IMR-90 (cell line): Measurements from ENCODE around the gene L3HYPDH. TPM values are rescaled to one million over a fixed set of nuclear protein-coding genes. Genes with fewer than 3 reads are reported as not detected.

Source experiments
- ATAC-seq: fragments of 200-7000 bp; cut with Tn5 transposase; 2 replicates; pipeline ENCODE4 v1.9.1; 2020; ENCODE audit warnings: low read depth, mild to moderate bottlenecking, moderate library complexity
- BruUV-seq: library from RNA; stranded (reverse); fragments of 400-500 nt; replicated peaks from 2 replicates; lab custom pipeline; 2021; lab: Mats Ljungman, UMichigan
- CTCF ChIA-PET: fragments of 300-600 bp; formaldehyde crosslinking; extraction: SDS; loops from one replicate; lab custom pipeline; 2021; ENCODE audit warnings: antibody characterized with exemption; lab: Yijun Ruan, JAX
- POLR2A ChIA-PET: fragments of 300-600 bp; sonication (Branson Sonifier 250); formaldehyde crosslinking; loops from one replicate; lab custom pipeline; 2022; ENCODE audit warnings: antibody characterized with exemption; ENCODE audit not compliant: unreplicated experiment; lab: Charles Lee
- DNase-seq: peaks from one replicate; pipeline ENCODE4 v3.0.0; 2013
- H2AFZ ChIP-seq: replicated peaks from 2 replicates; pipeline ENCODE3; 2013; ENCODE audit warnings: low read length, mild to moderate bottlenecking; ENCODE audit not compliant: poor library complexity
- H2AK5ac ChIP-seq: 2 replicates; pipeline ENCODE4 v1.6.1; 2013; ENCODE audit warnings: low read depth, low read length, inconsistent platforms
- H2AK9ac ChIP-seq: replicated peaks from 2 replicates; pipeline ENCODE3; 2013; ENCODE audit warnings: mild to moderate bottlenecking, low read depth, low read length, moderate library complexity; ENCODE audit not compliant: poor library complexity
- H2BK120ac ChIP-seq: 2 replicates; pipeline ENCODE4 v1.6.1; 2013; ENCODE audit warnings: low read depth, low read length, inconsistent platforms
- H2BK15ac ChIP-seq: 3 replicates; pipeline ENCODE4 v1.6.1; 2013; ENCODE audit warnings: low read depth, low read length, inconsistent platforms
- H2BK20ac ChIP-seq: 2 replicates; pipeline ENCODE4 v1.6.1; 2013; ENCODE audit warnings: low read depth, mild to moderate bottlenecking, inconsistent platforms, low read length, moderate library complexity
- H2BK5ac ChIP-seq: 2 replicates; pipeline ENCODE4 v1.6.1; 2013; ENCODE audit warnings: mild to moderate bottlenecking, low read depth, low read length, inconsistent platforms; ENCODE audit not compliant: poor library complexity, severe bottlenecking
- H3K14ac ChIP-seq: replicated peaks from 2 replicates; pipeline ENCODE4 v1.6.1; 2013; ENCODE audit warnings: low read depth, low read length, inconsistent platforms
- H3K18ac ChIP-seq: 2 replicates; pipeline ENCODE4 v1.6.1; 2013; ENCODE audit warnings: low read depth, low read length, control low read depth
- H3K23ac ChIP-seq: 2 replicates; pipeline ENCODE4 v1.6.1; 2013; ENCODE audit warnings: low read depth, low read length, inconsistent platforms
- H3K27ac ChIP-seq: 2 replicates; pipeline ENCODE4 v1.5.1; 2013; ENCODE audit warnings: mild to moderate bottlenecking, control low read depth, low read length; ENCODE audit not compliant: insufficient read depth
- H3K27me3 ChIP-seq: 2 replicates; pipeline ENCODE4 v1.6.1; 2013; ENCODE audit warnings: low read length; ENCODE audit not compliant: control insufficient read depth, insufficient read depth
- H3K36me3 ChIP-seq: 2 replicates; pipeline ENCODE4 v1.6.1; 2013; ENCODE audit warnings: low read length, mixed read lengths; ENCODE audit not compliant: control insufficient read depth, insufficient read depth
- H3K4ac ChIP-seq: 2 replicates; pipeline ENCODE4 v1.6.1; 2013; ENCODE audit warnings: low read depth, low read length, inconsistent platforms
- H3K4me1 ChIP-seq: 2 replicates; pipeline ENCODE4 v1.6.1; 2013; ENCODE audit warnings: low read length, mixed read lengths; ENCODE audit not compliant: control insufficient read depth, insufficient read depth
- H3K4me2 ChIP-seq: 2 replicates; pipeline ENCODE4 v1.6.1; 2013; ENCODE audit warnings: low read depth, mild to moderate bottlenecking, control low read depth, low read length, moderate library complexity
- H3K4me3 ChIP-seq: 2 replicates; pipeline ENCODE4 v1.5.1; 2013; ENCODE audit warnings: low read depth, mild to moderate bottlenecking, control low read depth, low read length, moderate library complexity; ENCODE audit not compliant: insufficient read depth
- H3K56ac ChIP-seq: 2 replicates; pipeline ENCODE4 v1.6.1; 2013; ENCODE audit warnings: low read length, inconsistent platforms; ENCODE audit not compliant: insufficient read depth; ENCODE audit errors: extremely low read depth
- H3K79me1 ChIP-seq, 2 experiments: 2 replicates each; pipeline ENCODE4 v1.6.1; 2013; ENCODE audit warnings: low read length in 2 of 2, inconsistent platforms in 1 of 2, low read depth in 1 of 2
- H3K9ac ChIP-seq: 2 replicates; pipeline ENCODE4 v1.6.1; 2013; ENCODE audit warnings: low read depth, low read length, control low read depth
- H3K9me1 ChIP-seq: 2 replicates; pipeline ENCODE4 v1.6.1; 2013; ENCODE audit warnings: low read length, inconsistent platforms; ENCODE audit not compliant: insufficient read depth
- H3K9me3 ChIP-seq: 2 replicates; pipeline ENCODE4 v1.6.1; 2013; ENCODE audit warnings: low read length; ENCODE audit not compliant: control insufficient read depth, insufficient read depth
- H4K20me1 ChIP-seq: 2 replicates; pipeline ENCODE4 v1.6.1; 2013; ENCODE audit warnings: low read length, inconsistent platforms; ENCODE audit not compliant: insufficient read depth
- H4K5ac ChIP-seq: 2 replicates; pipeline ENCODE4 v1.6.1; 2013; ENCODE audit warnings: mild to moderate bottlenecking, low read depth, low read length, control low read depth
- H4K8ac ChIP-seq, 2 experiments: 2 replicates each; pipeline ENCODE4 v1.6.1; 2013; ENCODE audit warnings: low read depth in 2 of 2, low read length in 2 of 2, control low read depth in 1 of 2, inconsistent platforms in 1 of 2
- H4K91ac ChIP-seq: 2 replicates; pipeline ENCODE4 v1.6.1; 2013; ENCODE audit warnings: low read depth, low read length, inconsistent platforms; ENCODE audit not compliant: insufficient read depth
- BHLHE40 ChIP-seq: fragments of 150-350 bp; IDR thresholded peaks from 2 replicates; pipeline ENCODE4 v1.6.1; 2016; ENCODE audit warnings: mild to moderate bottlenecking, low read depth, low read length
- CEBPB ChIP-seq: IDR thresholded peaks from 2 replicates; pipeline ENCODE4 v1.6.1; 2012; ENCODE audit warnings: low read depth, low read length, improper control_type of control experiment
- CHD1 ChIP-seq: IDR thresholded peaks from 2 replicates; pipeline ENCODE4 v1.6.1; 2012; ENCODE audit warnings: low read depth, low read length, improper control_type of control experiment
- FOS ChIP-seq: fragments of 150-350 bp; IDR thresholded peaks from 2 replicates; pipeline ENCODE4 v1.6.1; 2016; ENCODE audit warnings: low read depth, low read length
- MAFK ChIP-seq: IDR thresholded peaks from 2 replicates; pipeline ENCODE4 v1.6.1; 2012; ENCODE audit warnings: low read depth, low read length, improper control_type of control experiment
- MAZ ChIP-seq: IDR thresholded peaks from 2 replicates; pipeline ENCODE4 v1.6.1; 2012; ENCODE audit warnings: low read depth, mild to moderate bottlenecking, low read length, improper control_type of control experiment, moderate library complexity, borderline replicate concordance
- MXI1 ChIP-seq: IDR thresholded peaks from 2 replicates; pipeline ENCODE4 v1.6.1; 2012; ENCODE audit warnings: low read depth, mild to moderate bottlenecking, low read length, moderate library complexity, borderline replicate concordance
- NFE2L2 ChIP-seq: fragments of 150-350 bp; IDR thresholded peaks from 2 replicates; pipeline ENCODE4 v1.6.1; 2016; ENCODE audit warnings: low read depth, mild to moderate bottlenecking, low read length
- POLR2A ChIP-seq: IDR thresholded peaks from 2 replicates; pipeline ENCODE4 v1.6.1; 2012; ENCODE audit warnings: mild to moderate bottlenecking, low read depth, low read length
- RAD21 ChIP-seq: IDR thresholded peaks from 2 replicates; pipeline ENCODE4 v1.6.1; 2012; ENCODE audit warnings: low read length, improper control_type of control experiment
- RCOR1 ChIP-seq: IDR thresholded peaks from 2 replicates; pipeline ENCODE4 v1.6.1; 2012; ENCODE audit warnings: mild to moderate bottlenecking, low read length, improper control_type of control experiment; ENCODE audit not compliant: insufficient replicate concordance
- RFX5 ChIP-seq: IDR thresholded peaks from 2 replicates; pipeline ENCODE4 v1.8.0; 2012; ENCODE audit warnings: low read depth, mild to moderate bottlenecking, low read length, moderate library complexity
- WGBS, 2 experiments: methylation state at CpG; one replicate each; pipeline versions ENCODE4 v1.1.5 to v1.1.7; 2013; ENCODE audit warnings: missing lambda C conversion rate in 2 of 2; ENCODE audit not compliant: insufficient read length in 1 of 2; ENCODE audit errors: extremely low coverage in 2 of 2; 5-methylcytosine and 5-hydroxymethylcytosine counted together
- dilution Hi-C: fragments of 300-500 bp; cut with HindIII; formaldehyde crosslinking; loops from one replicate; pipeline ENCODE4 v1.14.3; 2018; ENCODE audit warnings: low sequenced_read_pairs; ENCODE audit not compliant: unreplicated experiment
- in situ Hi-C: fragments of 300-500 bp; cut with MboI; formaldehyde crosslinking; loops from 3 replicates; pipeline ENCODE4 v1.14.3; 2019; ENCODE audit warnings: low sequenced_read_pairs, inconsistent platforms, mixed read lengths
- intact Hi-C: fragments of 100-400 bp; cut with micrococcal nuclease; formaldehyde crosslinking; loops from 2 replicates; pipeline ENCODE4 v1.10.0; 2022
- polyA plus RNA-seq, 3 experiments: library from polyadenylated mRNA; depleted of rRNA; stranded (reverse); fragments of >200 nt; gene quantifications; 2 replicates each; pipeline ENCODE4 v1.2.3, GENCODE V29; 2012; ENCODE audit warnings: low replicate concordance in 1 of 3
- total RNA-seq: library from RNA; depleted of rRNA; stranded (reverse); fragments of >200 nt; gene quantifications from 2 replicates; pipeline ENCODE4 v1.2.3, GENCODE V29; 2012
- TF ChIP-seq, protein P1 (sequence below): fragments of 150-350 bp; IDR thresholded peaks from 2 replicates; pipeline ENCODE4 v1.6.1; 2017; ENCODE audit warnings: mild to moderate bottlenecking, antibody characterized with exemption, low read length, low read depth
- TF ChIP-seq, protein P2 (sequence below): conservative IDR thresholded peaks from 2 replicates; pipeline ENCODE4 v1.5.1; 2012; ENCODE audit warnings: mild to moderate bottlenecking, low read depth, low read length, improper control_type of control experiment
- TF ChIP-seq, protein P3 (sequence below): fragments of 150-350 bp; IDR thresholded peaks from 2 replicates; pipeline ENCODE4 v1.6.1; 2016; ENCODE audit warnings: low read depth, mild to moderate bottlenecking, low read length, moderate library complexity, borderline replicate concordance

L3HYPDH gene
- total and polyA plus RNA-seq, 2 of the 4 experiments (the other 2 are of a cell fraction): 40.9 to 49.1 TPM

DNA sequence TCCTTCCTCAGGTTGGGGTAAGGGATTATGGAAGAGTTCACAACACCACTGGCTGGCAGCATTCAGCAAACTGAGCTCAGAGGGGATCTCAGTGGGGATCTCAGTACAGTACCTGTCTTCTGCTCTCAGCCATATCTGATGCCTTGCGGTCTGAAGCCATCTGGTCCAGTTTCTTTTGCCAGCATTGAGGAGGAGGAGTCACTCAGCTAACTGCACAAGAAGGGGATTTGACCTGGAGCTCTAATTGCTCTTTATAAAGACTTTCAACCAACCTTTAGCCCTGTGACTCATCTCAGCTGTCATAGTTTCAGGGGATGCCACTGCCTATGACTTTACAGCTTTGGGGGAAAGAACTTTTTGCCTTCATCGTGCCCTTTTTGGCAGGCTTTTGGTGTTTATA is 45.0 kb upstream of the L3HYPDH start:
- no peak overlapping the region for H2AK9ac ChIP-seq
- no peak overlapping the region for H3K9ac ChIP-seq
- H3K4me2 ChIP-seq: no peak overlapping the region
- no peak overlapping the region for H3K4ac ChIP-seq
- H3K23ac ChIP-seq: no peak overlapping the region
- H3K79me1 ChIP-seq: no peaks in the 10 kb centered on the region
- H2BK15ac ChIP-seq: no peak overlapping the region
- no peak overlapping the region for H4K5ac ChIP-seq
- no CpG with 5 or more reads among the region's 2 CpGs for WGBS, 2 experiments
- no peak overlapping the region for H2AK5ac ChIP-seq
- 0 out of 2 replicates have a peak, but pooled peaks cover 3% of the 10 kb centered on the region for H3K9me1 ChIP-seq
- H2BK20ac ChIP-seq: no peak overlapping the region
- no peak overlapping the region for H4K8ac ChIP-seq
- no peaks in the 10 kb centered on the region for H3K9me3 ChIP-seq
- in situ Hi-C loops (no loop called here), dilution Hi-C loops (no loop called here), intact Hi-C loops (loop anchor here (5.0 kb wide), 1 partner anchor 33 kb away; no protein-coding TSS in a partner anchor)
- no peak overlapping the region for H2BK120ac ChIP-seq
- H3K4me3 ChIP-seq: no peak overlapping the region
- TF ChIP-seq, protein P1, sequence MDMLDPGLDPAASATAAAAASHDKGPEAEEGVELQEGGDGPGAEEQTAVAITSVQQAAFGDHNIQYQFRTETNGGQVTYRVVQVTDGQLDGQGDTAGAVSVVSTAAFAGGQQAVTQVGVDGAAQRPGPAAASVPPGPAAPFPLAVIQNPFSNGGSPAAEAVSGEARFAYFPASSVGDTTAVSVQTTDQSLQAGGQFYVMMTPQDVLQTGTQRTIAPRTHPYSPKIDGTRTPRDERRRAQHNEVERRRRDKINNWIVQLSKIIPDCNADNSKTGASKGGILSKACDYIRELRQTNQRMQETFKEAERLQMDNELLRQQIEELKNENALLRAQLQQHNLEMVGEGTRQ: no peak
- TF ChIP-seq POLR2A (no peak), MAZ (no peak), RCOR1 (no peak), RAD21 (no peak), MAFK (no peak), CHD1 (no peak), RFX5 (no peak), CEBPB (no peak), NFE2L2 (no peak), FOS (no peak), BHLHE40 (no peak), MXI1 (no peak)
- TF ChIP-seq, protein P2, sequence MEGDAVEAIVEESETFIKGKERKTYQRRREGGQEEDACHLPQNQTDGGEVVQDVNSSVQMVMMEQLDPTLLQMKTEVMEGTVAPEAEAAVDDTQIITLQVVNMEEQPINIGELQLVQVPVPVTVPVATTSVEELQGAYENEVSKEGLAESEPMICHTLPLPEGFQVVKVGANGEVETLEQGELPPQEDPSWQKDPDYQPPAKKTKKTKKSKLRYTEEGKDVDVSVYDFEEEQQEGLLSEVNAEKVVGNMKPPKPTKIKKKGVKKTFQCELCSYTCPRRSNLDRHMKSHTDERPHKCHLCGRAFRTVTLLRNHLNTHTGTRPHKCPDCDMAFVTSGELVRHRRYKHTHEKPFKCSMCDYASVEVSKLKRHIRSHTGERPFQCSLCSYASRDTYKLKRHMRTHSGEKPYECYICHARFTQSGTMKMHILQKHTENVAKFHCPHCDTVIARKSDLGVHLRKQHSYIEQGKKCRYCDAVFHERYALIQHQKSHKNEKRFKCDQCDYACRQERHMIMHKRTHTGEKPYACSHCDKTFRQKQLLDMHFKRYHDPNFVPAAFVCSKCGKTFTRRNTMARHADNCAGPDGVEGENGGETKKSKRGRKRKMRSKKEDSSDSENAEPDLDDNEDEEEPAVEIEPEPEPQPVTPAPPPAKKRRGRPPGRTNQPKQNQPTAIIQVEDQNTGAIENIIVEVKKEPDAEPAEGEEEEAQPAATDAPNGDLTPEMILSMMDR: no peak
- TF ChIP-seq, protein P3, sequence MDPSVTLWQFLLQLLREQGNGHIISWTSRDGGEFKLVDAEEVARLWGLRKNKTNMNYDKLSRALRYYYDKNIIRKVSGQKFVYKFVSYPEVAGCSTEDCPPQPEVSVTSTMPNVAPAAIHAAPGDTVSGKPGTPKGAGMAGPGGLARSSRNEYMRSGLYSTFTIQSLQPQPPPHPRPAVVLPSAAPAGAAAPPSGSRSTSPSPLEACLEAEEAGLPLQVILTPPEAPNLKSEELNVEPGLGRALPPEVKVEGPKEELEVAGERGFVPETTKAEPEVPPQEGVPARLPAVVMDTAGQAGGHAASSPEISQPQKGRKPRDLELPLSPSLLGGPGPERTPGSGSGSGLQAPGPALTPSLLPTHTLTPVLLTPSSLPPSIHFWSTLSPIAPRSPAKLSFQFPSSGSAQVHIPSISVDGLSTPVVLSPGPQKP: no peak
- H3K36me3 ChIP-seq: no peaks in the 10 kb centered on the region
- H3K4me1 ChIP-seq: peaks cover 3% of the 10 kb centered on the region
- no peak overlapping the region for H3K56ac ChIP-seq
- H2AFZ ChIP-seq: no peak overlapping the region
- ChIA-PET CTCF (interaction anchor here (1.5 to 1.6 kb wide), 2 partner anchors 22 to 48 kb away, joined by 3 to 4 read pairs; partner anchors contain the start of gene CCDC175), POLR2A (no interaction called here)
- H4K91ac ChIP-seq: no peak overlapping the region
- BruUV-seq: no TSS peak
- H2BK5ac ChIP-seq: no peak overlapping the region
- H4K20me1 ChIP-seq: no peaks in the 10 kb centered on the region
- H3K18ac ChIP-seq: no peak overlapping the region
- peaks cover 3% of the 10 kb centered on the region; the same call in 1 of the 2 replicates for H3K27me3 ChIP-seq
- ATAC-seq (no peak), DNase-seq (no peak)
- no peak overlapping the region for H3K27ac ChIP-seq
- no peak overlapping the region for H3K14ac ChIP-seq
